HepG2 (cell line): ENCODE results near the gene RAB5A. TPM values are rescaled to one million over a fixed set of nuclear protein-coding genes. Genes with fewer than 3 reads are reported as not detected.

Source experiments
- ARID4A ChIP-seq: sonication (generic); formaldehyde crosslinking; IDR thresholded peaks from 2 replicates; pipeline ENCODE4 v1.5.0; 2020; ENCODE audit warnings: mild to moderate bottlenecking, missing genetic modification reagents, borderline replicate concordance
- BCL6 ChIP-seq: IDR thresholded peaks from 2 replicates; pipeline ENCODE4 v1.6.1; 2016; ENCODE audit warnings: missing genetic modification reagents, missing compliant biosample characterization
- FLYWCH1 ChIP-seq: sonication (generic); formaldehyde crosslinking; IDR thresholded peaks from 2 replicates; pipeline ENCODE4 v1.8.1; 2023; ENCODE audit warnings: mild to moderate bottlenecking, missing genetic modification reagents
- KLF6 ChIP-seq: IDR thresholded peaks from 2 replicates; pipeline ENCODE4 v1.8.0; 2016; ENCODE audit warnings: missing biosample characterization, missing genetic modification reagents
- LCORL ChIP-seq, 2 experiments: fragments of 450-650 bp in 1 of 2; sonication (generic) in 1 of 2; formaldehyde crosslinking in 1 of 2; IDR thresholded peaks; 2 replicates each; pipeline versions ENCODE4 v1.5.0 to v1.6.1; 2017 to 2020; ENCODE audit warnings: antibody characterized with exemption in 1 of 2, missing genetic modification reagents in 1 of 2
- PAXIP1 ChIP-seq: sonication (generic); formaldehyde crosslinking; conservative IDR thresholded peaks from 2 replicates; pipeline ENCODE4 v1.4.0; 2020; ENCODE audit warnings: mild to moderate bottlenecking, missing genetic modification reagents, moderate library complexity
- RFX1 ChIP-seq: fragments of 450-650 bp; IDR thresholded peaks from 2 replicates; pipeline ENCODE4 v1.6.1; 2017
- RFX5 ChIP-seq: IDR thresholded peaks from 2 replicates; pipeline ENCODE4 v1.6.1; 2011; ENCODE audit warnings: low read depth, low read length, improper control_type of control experiment
- RFXAP ChIP-seq: sonication (generic); formaldehyde crosslinking; IDR thresholded peaks from 2 replicates; pipeline ENCODE4 v1.4.0; 2020; ENCODE audit warnings: missing genetic modification reagents, borderline replicate concordance
- SMYD3 ChIP-seq: sonication (generic); formaldehyde crosslinking; IDR thresholded peaks from 2 replicates; pipeline ENCODE4 v1.8.1; 2023; ENCODE audit warnings: mild to moderate bottlenecking, missing genetic modification reagents
- TARDBP ChIP-seq: sonication (generic); formaldehyde crosslinking; IDR thresholded peaks from 2 replicates; pipeline ENCODE4 v1.8.0; 2022; ENCODE audit warnings: mild to moderate bottlenecking, missing genetic modification reagents
- ZBTB10 ChIP-seq: sonication (generic); formaldehyde crosslinking; IDR thresholded peaks from 2 replicates; pipeline ENCODE4 v1.4.0; 2020; ENCODE audit warnings: missing genetic modification reagents, borderline replicate concordance
- ZNF207 ChIP-seq: fragments of 450-650 bp; IDR thresholded peaks from 2 replicates; pipeline ENCODE4 v1.6.1; 2016; ENCODE audit warnings: antibody characterized with exemption, borderline replicate concordance
- ZNF235 ChIP-seq: sonication (generic); formaldehyde crosslinking; IDR thresholded peaks from 2 replicates; pipeline ENCODE4 v1.8.1; 2023; ENCODE audit warnings: mild to moderate bottlenecking, missing genetic modification reagents, borderline replicate concordance
- polyA plus RNA-seq, 8 experiments: library from polyadenylated mRNA; depleted of rRNA in 3 of 8; stranded (reverse) in 7 of 8; unstranded in 1 of 8; fragments of >200 nt; fragmentation: Illumina TruSeq in 4 of 8; extraction: Trizol in 4 of 8; gene quantifications; 2 replicates each; pipeline versions ENCODE4 v1.2.1 to v1.2.3, GENCODE V29; 2011 to 2016; ENCODE audit warnings: low read depth in 4 of 8, missing spikeins in 1 of 8, mixed read lengths in 1 of 8; ENCODE audit not compliant: insufficient read depth in 1 of 8
- total RNA-seq, 5 experiments: library from RNA; depleted of rRNA; stranded (reverse); fragments of >200 nt; fragmentation: Illumina TruSeq; extraction: Trizol; gene quantifications; 2 replicates each; pipeline ENCODE4 v1.2.3, GENCODE V29; 2016; ENCODE audit warnings: low read depth in 1 of 5

RAB5A gene
- total and polyA plus RNA-seq, 2 of the 13 experiments (the other 11 are each of a cell fraction or from before 2014, with no cell fraction given), result 16.0 to 27.1 TPM

- TF ChIP-seq PAXIP1 (peak; percentile 35; the same call in 1 of the 2 replicates), TARDBP (CRISPR knock-in tag) (no peak), RFX1 (no peak), FLYWCH1 (CRISPR knock-in tag) (no peak), LCORL (IDR thresholded peaks at IDR 0.05) (peak; percentile 88), LCORL (CRISPR knock-in tag; IDR thresholded peaks at IDR 0.05) (peak; percentile 67; the same call in 1 of the 2 replicates), ZNF207 (peak; percentile 97; the same call in 1 of the 2 replicates), ZNF235 (peak; percentile 30; the same call in 1 of the 2 replicates), ZBTB10 (CRISPR knock-in tag) (no peak), SMYD3 (CRISPR knock-in tag) (no peak), BCL6 (CRISPR knock-in tag) (peak; percentile 41), RFXAP (peak; percentile 7; the same call in 1 of the 2 replicates), RFX5 (no peak), ARID4A (CRISPR knock-in tag) (peak; percentile 69; the same call in 1 of the 2 replicates), KLF6 (CRISPR knock-in tag) (peak; percentile 75)
Measured at GRCh38 chr3:19946832-19947548, at the start of gene RAB5A (continued).
